T-helper 17 cell (primary cell): Measurements from ENCODE around the gene SKIC2. TPM values are rescaled to one million over a fixed set of nuclear protein-coding genes. Genes with fewer than 3 reads are reported as not detected.
"Not testable (repeated sequence)": the region's sequence is repeated elsewhere in the genome, so short reads cannot be mapped to it uniquely, and the experiment has no call there.

Source experiments
- ATAC-seq: fragments of 150-1000 bp; cut with Tn5 transposase; 2 replicates; pipeline ENCODE4 v1.10.0; 2021; ENCODE audit warnings: mild to moderate bottlenecking, moderate library complexity
- DNase-seq, 3 donors: peaks; one replicate each; pipeline versions ENCODE4 v3.0.0 to v3.0.0-alpha.2; 2020 to 2021
- H3K9me3 ChIP-seq: one replicate; pipeline ENCODE4 v1.7.0; 2013; ENCODE audit warnings: low read length, mild to moderate bottlenecking; ENCODE audit not compliant: control insufficient read depth, poor library complexity, severe bottlenecking
- H3K27ac Mint-ChIP-seq: one replicate; pipeline ENCODE4 v1.8.0; 2022; ENCODE audit warnings: mild to moderate bottlenecking, moderate library complexity, mixed read lengths
- H3K27me3 Mint-ChIP-seq: one replicate; pipeline ENCODE4 v1.8.0; 2022; ENCODE audit warnings: mixed read lengths
- H3K36me3 Mint-ChIP-seq: one replicate; pipeline ENCODE4 v1.8.0; 2022; ENCODE audit warnings: low read depth, mixed read lengths
- H3K4me1 Mint-ChIP-seq: one replicate; pipeline ENCODE4 v1.8.0; 2022; ENCODE audit warnings: mild to moderate bottlenecking, mixed read lengths
- H3K4me3 Mint-ChIP-seq: one replicate; pipeline ENCODE4 v1.8.0; 2022; ENCODE audit warnings: mild to moderate bottlenecking, moderate library complexity, mixed read lengths
- total RNA-seq, 4 donors: library from RNA in 2 of 4; stranded (reverse) in 2 of 4; gene quantifications; one replicate each; pipeline ENCODE4 v1.2.3 and lab custom pipeline; 2022 to 2026

SKIC2 gene
- total RNA-seq, 2 donors from 2014 or later, result 85.5 to 94.5 TPM

- ATAC-seq (no peak), DNase-seq (no peak)
- Mint-ChIP-seq H3K4me1 (no peaks in the 10 kb centered on the region), H3K4me3 (no peak overlapping the region), H3K36me3 (no peaks in the 10 kb centered on the region), H3K27me3 (peaks cover 5% of the 10 kb centered on the region), H3K27ac (no peak overlapping the region)
- no peaks in the 10 kb centered on the region for H3K9me3 ChIP-seq
Observed at GRCh38 chr6:31930962-31931361, 28.0 kb upstream of the SKIC2 start.

- not testable (repeated sequence) for H3K27ac Mint-ChIP-seq, ATAC-seq, H3K9me3 ChIP-seq, H3K27me3 Mint-ChIP-seq, DNase-seq, H3K36me3 Mint-ChIP-seq, H3K4me1 Mint-ChIP-seq, H3K4me3 Mint-ChIP-seq
Observed at GRCh38 chr6:31932137-31932536, 26.8 kb upstream of the SKIC2 start.

- Mint-ChIP-seq H3K4me3 (no peak overlapping the region), H3K36me3 (no peaks in the 10 kb centered on the region), H3K27ac (no peak overlapping the region), H3K27me3 (peaks cover 5% of the 10 kb centered on the region), H3K4me1 (no peaks in the 10 kb centered on the region)
- ATAC-seq (no peak), DNase-seq (no peak)
- no peaks in the 10 kb centered on the region for H3K9me3 ChIP-seq
Observed at GRCh38 chr6:31933537-31933936, 25.4 kb upstream of the SKIC2 start.

GRCh38 chr6:31935021-31935420 lies 24.0 kb upstream of the SKIC2 start:
- no peak for DNase-seq

GRCh38 chr6:31935823-31936222 lies 23.2 kb upstream of the SKIC2 start:
- DNase-seq, result no peak
- peaks cover 6% of the 10 kb centered on the region for H3K27me3 Mint-ChIP-seq
- ATAC-seq, result no peak
- no peaks in the 10 kb centered on the region for H3K4me1 Mint-ChIP-seq
- no peak overlapping the region for H3K27ac Mint-ChIP-seq
- no peaks in the 10 kb centered on the region for H3K36me3 Mint-ChIP-seq
- no peak overlapping the region for H3K4me3 Mint-ChIP-seq
- H3K9me3 ChIP-seq, result no peaks in the 10 kb centered on the region

More at GRCh38 chr6:31935021-31935420, 24.0 kb upstream of the SKIC2 start:
- no peak overlapping the region for H3K27ac Mint-ChIP-seq
- ATAC-seq, result no peak
- no peaks in the 10 kb centered on the region for H3K9me3 ChIP-seq
- H3K4me1 Mint-ChIP-seq, result no peaks in the 10 kb centered on the region
- H3K4me3 Mint-ChIP-seq, result no peak overlapping the region
- no peaks in the 10 kb centered on the region for H3K36me3 Mint-ChIP-seq
- peaks cover 5% of the 10 kb centered on the region for H3K27me3 Mint-ChIP-seq

- Mint-ChIP-seq H3K4me3 (no peak overlapping the region), H3K27me3 (peaks cover 39% of the 10 kb centered on the region), H3K4me1 (no peaks in the 10 kb centered on the region), H3K36me3 (no peaks in the 10 kb centered on the region), H3K27ac (no peak overlapping the region)
- H3K9me3 ChIP-seq, result no peaks in the 10 kb centered on the region
- DNase-seq (no peak), ATAC-seq (no peak)
Observed at GRCh38 chr6:31940256-31940664, 18.7 kb upstream of the SKIC2 start.

- Mint-ChIP-seq H3K27me3 (peaks cover 44% of the 10 kb centered on the region), H3K4me3 (no peak overlapping the region), H3K27ac (no peak overlapping the region), H3K4me1 (peaks cover 8% of the 10 kb centered on the region), H3K36me3 (no peaks in the 10 kb centered on the region)
- DNase-seq, result no peak
- ATAC-seq, result no peak
- H3K9me3 ChIP-seq, result no peaks in the 10 kb centered on the region
Observed at GRCh38 chr6:31943742-31944141, 15.2 kb upstream of the SKIC2 start.

GRCh38 chr6:31945154-31945506 lies 13.8 kb upstream of the SKIC2 start:
- peaks cover 44% of the 10 kb centered on the region for H3K27me3 Mint-ChIP-seq
- H3K4me3 Mint-ChIP-seq, result no peak overlapping the region
- no peak overlapping the region for H3K27ac Mint-ChIP-seq
- DNase-seq (no peak), ATAC-seq (no peak)
- H3K9me3 ChIP-seq, result no peaks in the 10 kb centered on the region
- H3K4me1 Mint-ChIP-seq, result peaks cover 8% of the 10 kb centered on the region
- no peaks in the 10 kb centered on the region for H3K36me3 Mint-ChIP-seq

GRCh38 chr6:31945507-31946369 lies 13.2 kb upstream of the SKIC2 start, which contains the start of gene CFB:
CFB (plus strand) TSS chr6:31946095; CDS start chr6:31946222, 127 bp downstream.
- DNase-seq, result no peak
- Mint-ChIP-seq H3K4me3 (no peak within 1 kb of the TSS), H3K36me3 (no peaks in the 10 kb centered on the region), H3K27ac (no peak within 1 kb of the TSS), H3K27me3 (peaks cover 39% of the 10 kb centered on the region), H3K4me1 (peaks cover 8% of the 10 kb centered on the region)
- no peaks in the 10 kb centered on the region for H3K9me3 ChIP-seq
- no peak for ATAC-seq

- ATAC-seq, result no peak
- no peaks in the 10 kb centered on the region for H3K9me3 ChIP-seq
- H3K27ac Mint-ChIP-seq, result no peak overlapping the region
- H3K36me3 Mint-ChIP-seq, result no peaks in the 10 kb centered on the region
- peaks cover 8% of the 10 kb centered on the region for H3K4me1 Mint-ChIP-seq
- no peak overlapping the region for H3K4me3 Mint-ChIP-seq
- no peak for DNase-seq
- H3K27me3 Mint-ChIP-seq, result peaks cover 34% of the 10 kb centered on the region
Observed at GRCh38 chr6:31946370-31946885, 12.5 kb upstream of the SKIC2 start.

GRCh38 chr6:31947070-31947675 lies 11.8 kb upstream of the SKIC2 start:
- Mint-ChIP-seq H3K4me3 (peak overlapping the region; percentile 55), H3K36me3 (no peaks in the 10 kb centered on the region), H3K27ac (no peak overlapping the region), H3K27me3 (peaks cover 30% of the 10 kb centered on the region), H3K4me1 (peaks cover 8% of the 10 kb centered on the region)
- no peaks in the 10 kb centered on the region for H3K9me3 ChIP-seq
- no peak for DNase-seq
- no peak for ATAC-seq

GRCh38 chr6:31947864-31948263 lies 11.1 kb upstream of the SKIC2 start:
- Mint-ChIP-seq H3K4me1 (peaks cover 8% of the 10 kb centered on the region), H3K4me3 (peak overlapping the region; percentile 55), H3K27ac (peak overlapping the region; percentile 60), H3K36me3 (no peaks in the 10 kb centered on the region), H3K27me3 (peaks cover 23% of the 10 kb centered on the region)
- no peaks in the 10 kb centered on the region for H3K9me3 ChIP-seq
- DNase-seq (no peak), ATAC-seq (no peak)

GRCh38 chr6:31948306-31948705 lies 10.7 kb upstream of the SKIC2 start:
- no peaks in the 10 kb centered on the region for H3K9me3 ChIP-seq
- Mint-ChIP-seq H3K27me3 (peaks cover 21% of the 10 kb centered on the region), H3K4me3 (peak overlapping the region; percentile 31), H3K27ac (peak overlapping the region; percentile 60), H3K36me3 (peaks cover 2% of the 10 kb centered on the region), H3K4me1 (peaks cover 10% of the 10 kb centered on the region)
- ATAC-seq, result no peak
- no peak for DNase-seq
